Panc1 (cell line): Measurements from ENCODE around the gene BPIFA3. TPM values are rescaled to one million over a fixed set of nuclear protein-coding genes. Genes with fewer than 3 reads are reported as not detected.

Source experiments
- ATAC-seq: fragments of 200-7000 bp; cut with Tn5 transposase; 2 replicates; pipeline ENCODE4 v1.9.1; 2020; ENCODE audit warnings: mild to moderate bottlenecking, moderate library complexity
- BruUV-seq: library from RNA; stranded (reverse); fragments of 400-500 nt; replicated peaks from 2 replicates; lab custom pipeline; 2021; lab: Mats Ljungman, UMichigan
- CTCF ChIA-PET: fragments of 300-600 bp; sonication (Branson Sonifier 250); formaldehyde crosslinking; loops from one replicate; lab custom pipeline; 2022; ENCODE audit warnings: antibody characterized with exemption; lab: Charles Lee
- POLR2A ChIA-PET: fragments of 300-600 bp; sonication (Branson Sonifier 250); formaldehyde crosslinking; loops from one replicate; lab custom pipeline; 2022; ENCODE audit warnings: antibody characterized with exemption; lab: Charles Lee
- DNase-seq: peaks from one replicate; pipeline ENCODE4 v3.0.0-alpha.2; 2010; ENCODE audit warnings: low read depth, low spot score
- H3K27ac ChIP-seq: 2 replicates; pipeline ENCODE4 v1.5.1; 2011; ENCODE audit warnings: mild to moderate bottlenecking, low read length, inconsistent platforms
- H3K27me3 ChIP-seq: fragments of 200-500 bp; sonication (Bioruptor generic); 2 replicates; pipeline ENCODE4 v1.6.0; 2014; ENCODE audit warnings: low read length, inconsistent platforms; ENCODE audit not compliant: control insufficient read depth, insufficient read depth
- H3K36me3 ChIP-seq: fragments of 200-500 bp; sonication (Bioruptor generic); 2 replicates; pipeline ENCODE4 v1.5.1; 2014; ENCODE audit warnings: inconsistent platforms, mild to moderate bottlenecking, low read length, moderate library complexity; ENCODE audit not compliant: control insufficient read depth, insufficient read depth
- H3K4me1 ChIP-seq: 2 replicates; pipeline ENCODE4 v1.5.1; 2011; ENCODE audit warnings: inconsistent platforms, mild to moderate bottlenecking, low read length, moderate library complexity; ENCODE audit not compliant: control insufficient read depth, insufficient read depth
- H3K4me3 ChIP-seq, 2 experiments: 2 replicates each; pipeline ENCODE4 v1.5.1; 2011 to 2012; ENCODE audit warnings: low read depth in 2 of 2, low read length in 2 of 2, mild to moderate bottlenecking in 2 of 2, inconsistent platforms in 1 of 2, moderate library complexity in 1 of 2
- H3K9me3 ChIP-seq: fragments of 200-500 bp; sonication (Bioruptor generic); 2 replicates; pipeline ENCODE4 v1.5.1; 2014; ENCODE audit warnings: low read depth, mild to moderate bottlenecking, inconsistent platforms, low read length, moderate library complexity; ENCODE audit not compliant: control insufficient read depth, insufficient read depth
- POLR2AphosphoS5 ChIP-seq: IDR thresholded peaks from 2 replicates; pipeline ENCODE4 v1.6.1; 2012; ENCODE audit warnings: mild to moderate bottlenecking, low read depth, low read length, moderate library complexity
- SIN3A ChIP-seq: IDR thresholded peaks from 2 replicates; pipeline ENCODE4 v1.6.1; 2012; ENCODE audit warnings: low read depth, mild to moderate bottlenecking, low read length, moderate library complexity, borderline replicate concordance; ENCODE audit not compliant: insufficient read depth
- TCF7L2 ChIP-seq: IDR thresholded peaks from 2 replicates; pipeline ENCODE4 v1.6.1; 2011; ENCODE audit warnings: mild to moderate bottlenecking, low read depth, low read length, inconsistent platforms
- in situ Hi-C: cut with HindIII; loops from 2 replicates; pipeline ENCODE4 v1.10.0; 2016; ENCODE audit warnings: low sequenced_read_pairs, low pct_unique_long_range_greater_than_20kb
- intact Hi-C: fragments of 100-400 bp; cut with micrococcal nuclease; formaldehyde crosslinking; loops from one replicate; pipeline ENCODE4 v1.10.0; 2022; ENCODE audit not compliant: unreplicated experiment
- total RNA-seq: library from RNA; stranded (reverse); gene quantifications from one replicate; pipeline ENCODE4 v1.2.1, GENCODE V29; 2021; ENCODE audit not compliant: unreplicated experiment
- TF ChIP-seq, protein P1 (sequence below): fragments of 450-650 bp; IDR thresholded peaks from 2 replicates; pipeline ENCODE4 v1.5.1; 2017; ENCODE audit warnings: mild to moderate bottlenecking
- TF ChIP-seq, protein P2 (sequence below), 2 experiments: IDR thresholded peaks; 2 replicates each; pipeline ENCODE4 v1.6.1; 2011 to 2012; ENCODE audit warnings: low read depth in 2 of 2, control low read depth in 1 of 2, low read length in 1 of 2, mild to moderate bottlenecking in 1 of 2, moderate library complexity in 1 of 2; ENCODE audit not compliant: insufficient read depth in 1 of 2

The BPIFA3 gene
- total RNA-seq, 1 experiment from 2014 or later = not detected

DNA sequence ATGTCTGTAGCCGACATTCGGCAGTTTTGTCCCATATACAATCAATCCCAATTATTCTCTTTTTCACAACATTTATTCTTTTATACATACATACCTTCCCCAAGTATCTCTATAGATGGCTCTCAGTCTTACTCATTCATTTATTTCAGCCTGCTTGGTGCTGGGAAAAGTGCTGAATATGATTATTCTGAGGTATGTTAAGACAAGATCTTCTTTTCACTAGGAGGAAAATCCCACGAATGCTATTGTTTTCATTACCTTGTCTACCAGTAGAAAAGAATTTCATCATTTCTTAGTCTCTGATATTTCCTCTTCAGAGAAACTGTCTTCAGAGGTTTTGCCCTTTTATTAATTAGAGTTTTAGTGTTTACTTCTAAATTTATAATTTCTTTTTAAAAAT lies 13.7 kb upstream of the BPIFA3 start:
- TF ChIP-seq TCF7L2 (no peak), POLR2AphosphoS5 (no peak), SIN3A (no peak)
- TF ChIP-seq, protein P1, sequence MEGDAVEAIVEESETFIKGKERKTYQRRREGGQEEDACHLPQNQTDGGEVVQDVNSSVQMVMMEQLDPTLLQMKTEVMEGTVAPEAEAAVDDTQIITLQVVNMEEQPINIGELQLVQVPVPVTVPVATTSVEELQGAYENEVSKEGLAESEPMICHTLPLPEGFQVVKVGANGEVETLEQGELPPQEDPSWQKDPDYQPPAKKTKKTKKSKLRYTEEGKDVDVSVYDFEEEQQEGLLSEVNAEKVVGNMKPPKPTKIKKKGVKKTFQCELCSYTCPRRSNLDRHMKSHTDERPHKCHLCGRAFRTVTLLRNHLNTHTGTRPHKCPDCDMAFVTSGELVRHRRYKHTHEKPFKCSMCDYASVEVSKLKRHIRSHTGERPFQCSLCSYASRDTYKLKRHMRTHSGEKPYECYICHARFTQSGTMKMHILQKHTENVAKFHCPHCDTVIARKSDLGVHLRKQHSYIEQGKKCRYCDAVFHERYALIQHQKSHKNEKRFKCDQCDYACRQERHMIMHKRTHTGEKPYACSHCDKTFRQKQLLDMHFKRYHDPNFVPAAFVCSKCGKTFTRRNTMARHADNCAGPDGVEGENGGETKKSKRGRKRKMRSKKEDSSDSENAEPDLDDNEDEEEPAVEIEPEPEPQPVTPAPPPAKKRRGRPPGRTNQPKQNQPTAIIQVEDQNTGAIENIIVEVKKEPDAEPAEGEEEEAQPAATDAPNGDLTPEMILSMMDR = no peak
- TF ChIP-seq, protein P2, sequence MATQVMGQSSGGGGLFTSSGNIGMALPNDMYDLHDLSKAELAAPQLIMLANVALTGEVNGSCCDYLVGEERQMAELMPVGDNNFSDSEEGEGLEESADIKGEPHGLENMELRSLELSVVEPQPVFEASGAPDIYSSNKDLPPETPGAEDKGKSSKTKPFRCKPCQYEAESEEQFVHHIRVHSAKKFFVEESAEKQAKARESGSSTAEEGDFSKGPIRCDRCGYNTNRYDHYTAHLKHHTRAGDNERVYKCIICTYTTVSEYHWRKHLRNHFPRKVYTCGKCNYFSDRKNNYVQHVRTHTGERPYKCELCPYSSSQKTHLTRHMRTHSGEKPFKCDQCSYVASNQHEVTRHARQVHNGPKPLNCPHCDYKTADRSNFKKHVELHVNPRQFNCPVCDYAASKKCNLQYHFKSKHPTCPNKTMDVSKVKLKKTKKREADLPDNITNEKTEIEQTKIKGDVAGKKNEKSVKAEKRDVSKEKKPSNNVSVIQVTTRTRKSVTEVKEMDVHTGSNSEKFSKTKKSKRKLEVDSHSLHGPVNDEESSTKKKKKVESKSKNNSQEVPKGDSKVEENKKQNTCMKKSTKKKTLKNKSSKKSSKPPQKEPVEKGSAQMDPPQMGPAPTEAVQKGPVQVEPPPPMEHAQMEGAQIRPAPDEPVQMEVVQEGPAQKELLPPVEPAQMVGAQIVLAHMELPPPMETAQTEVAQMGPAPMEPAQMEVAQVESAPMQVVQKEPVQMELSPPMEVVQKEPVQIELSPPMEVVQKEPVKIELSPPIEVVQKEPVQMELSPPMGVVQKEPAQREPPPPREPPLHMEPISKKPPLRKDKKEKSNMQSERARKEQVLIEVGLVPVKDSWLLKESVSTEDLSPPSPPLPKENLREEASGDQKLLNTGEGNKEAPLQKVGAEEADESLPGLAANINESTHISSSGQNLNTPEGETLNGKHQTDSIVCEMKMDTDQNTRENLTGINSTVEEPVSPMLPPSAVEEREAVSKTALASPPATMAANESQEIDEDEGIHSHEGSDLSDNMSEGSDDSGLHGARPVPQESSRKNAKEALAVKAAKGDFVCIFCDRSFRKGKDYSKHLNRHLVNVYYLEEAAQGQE (IDR thresholded peaks at IDR 0.05; ENCODE audit: insufficient read depth in 1 of 2, low read depth in 2 of 2, low read length in 1 of 2) = no peak
- H3K9me3 ChIP-seq = no peaks in the 10 kb centered on the region
- ATAC-seq (no peak), DNase-seq (no peak)
- POLR2A ChIA-PET = interaction anchor here (0.7 kb wide), 1 partner anchor 273 kb away, joined by 8 read pairs; no protein-coding TSS in a partner anchor
- no peak overlapping the region for H3K27ac ChIP-seq
- H3K27me3 ChIP-seq = peaks cover 35% of the 10 kb centered on the region
- H3K4me3 ChIP-seq = no peak overlapping the region
- no peaks in the 10 kb centered on the region for H3K36me3 ChIP-seq
- in situ Hi-C loops (no loop called here), intact Hi-C loops (no loop called here)
- BruUV-seq = no TSS peak
- no peaks in the 10 kb centered on the region for H3K4me1 ChIP-seq
- CTCF ChIA-PET = no interaction called here

DNA sequence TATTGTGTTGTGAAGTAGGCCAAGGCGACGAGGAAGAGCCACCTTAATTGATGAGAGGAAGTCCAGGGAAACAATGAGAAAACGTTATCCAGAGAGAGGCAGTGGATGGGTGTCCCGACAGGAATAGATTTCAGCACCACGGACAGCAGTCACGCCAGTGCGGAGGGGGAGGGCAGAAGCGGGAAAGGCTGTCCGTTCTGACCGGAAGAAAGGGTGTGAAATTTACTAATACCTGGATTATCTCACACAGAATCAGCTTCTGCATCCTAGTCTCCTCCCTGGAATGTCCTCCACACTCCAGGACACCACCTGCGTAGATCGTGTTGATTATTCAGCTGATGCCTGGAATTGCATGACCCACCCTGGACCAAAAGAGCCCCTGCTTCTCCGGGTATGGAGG lies 7.4 kb upstream of the BPIFA3 start:
- no peak for DNase-seq
- ChIA-PET POLR2A (no interaction called here), CTCF (no interaction called here)
- no peak for TF ChIP-seq TCF7L2
- TF ChIP-seq SIN3A = no peak
- TF ChIP-seq POLR2AphosphoS5 = no peak
- TF ChIP-seq, protein P2 (IDR thresholded peaks at IDR 0.05; ENCODE audit: insufficient read depth in 1 of 2, low read depth in 2 of 2, low read length in 1 of 2) = peak; percentile 98 to 99
- TF ChIP-seq, protein P1 = no peak
- no peak overlapping the region for H3K27ac ChIP-seq
- H3K4me3 ChIP-seq = no peak overlapping the region
- intact Hi-C loops = no loop called here
- H3K4me1 ChIP-seq = no peaks in the 10 kb centered on the region
- H3K36me3 ChIP-seq = no peaks in the 10 kb centered on the region
- no peaks in the 10 kb centered on the region for H3K9me3 ChIP-seq
- ATAC-seq = peak; percentile 55; the same call in 1 of the 2 replicates
- in situ Hi-C loops = no loop called here
- H3K27me3 ChIP-seq = peaks cover 21% of the 10 kb centered on the region
- no TSS peak for BruUV-seq
